Keratinocyte (primary cell): ENCODE data around the gene PNPLA7. TPM values are rescaled to one million over a fixed set of nuclear protein-coding genes. Genes with fewer than 3 reads are reported as not detected.

Experiments used
- DNase-seq: peaks from one replicate; pipeline ENCODE4 v3.0.0-alpha.2; 2011; ENCODE audit warnings: low read depth, missing footprints, low spot score
- FAIRE-seq: peaks from 2 replicates; lab custom pipeline; 2011; peaks lifted over from hg19 to GRCh38; lab: Jason Lieb, UNC
- H2AFZ ChIP-seq: 2 replicates; pipeline ENCODE4 v1.6.0; 2012; ENCODE audit warnings: low read length, control low read depth, inconsistent platforms; ENCODE audit not compliant: control insufficient read depth
- H3K27ac ChIP-seq: 2 replicates; pipeline ENCODE4 v1.5.1; 2011; ENCODE audit warnings: low read length; ENCODE audit not compliant: control insufficient read depth, insufficient read depth
- H3K27me3 ChIP-seq: 3 replicates; pipeline ENCODE4 v1.6.0; 2011; ENCODE audit warnings: low read length; ENCODE audit not compliant: control insufficient read depth, insufficient read depth; ENCODE audit errors: extremely low read depth
- H3K36me3 ChIP-seq, 2 experiments: 2 replicates in 1 of 2; 3 replicates in 1 of 2; pipeline ENCODE4 v1.5.1; 2011; ENCODE audit warnings: low read length in 2 of 2, mild to moderate bottlenecking in 1 of 2; ENCODE audit not compliant: control insufficient read depth in 2 of 2, insufficient read depth in 2 of 2; ENCODE audit errors: extremely low read depth in 1 of 2
- H3K4me1 ChIP-seq: 3 replicates; pipeline ENCODE4 v1.5.1; 2011; ENCODE audit warnings: low read length; ENCODE audit not compliant: control insufficient read depth, insufficient read depth; ENCODE audit errors: extremely low read depth
- H3K4me2 ChIP-seq: 3 replicates; pipeline ENCODE4 v1.6.0; 2011; ENCODE audit warnings: low read depth, low read length; ENCODE audit not compliant: control insufficient read depth, insufficient read depth; ENCODE audit errors: extremely low read depth
- H3K4me3 ChIP-seq, 3 experiments: fragments of 200-600 bp in 1 of 3; sonication (generic) in 1 of 3; 2 replicates in 2 of 3; 3 replicates in 1 of 3; pipeline ENCODE4 v1.5.1; 2011 to 2016; ENCODE audit warnings: low read length in 3 of 3, mild to moderate bottlenecking in 3 of 3, control low read depth in 2 of 3, inconsistent platforms in 1 of 3, low read depth in 1 of 3, mixed read lengths in 1 of 3, mixed run types in 1 of 3, moderate library complexity in 1 of 3; ENCODE audit not compliant: control insufficient read depth in 2 of 3, insufficient read depth in 2 of 3; ENCODE audit errors: extremely low read depth in 1 of 3
- H3K79me2 ChIP-seq: 2 replicates; pipeline ENCODE4 v1.6.0; 2012; ENCODE audit warnings: low read length; ENCODE audit not compliant: control insufficient read depth, insufficient read depth
- H3K9ac ChIP-seq: 3 replicates; pipeline ENCODE4 v1.6.0; 2011; ENCODE audit warnings: low read length; ENCODE audit not compliant: control insufficient read depth, insufficient read depth; ENCODE audit errors: extremely low read depth
- H3K9me1 ChIP-seq: 3 replicates; pipeline ENCODE4 v1.6.0; 2011; ENCODE audit warnings: low read length; ENCODE audit not compliant: control insufficient read depth, insufficient read depth; ENCODE audit errors: extremely low read depth
- H3K9me3 ChIP-seq: 2 replicates; pipeline ENCODE4 v1.5.1; 2012; ENCODE audit warnings: low read depth, low read length; ENCODE audit not compliant: control insufficient read depth
- H4K20me1 ChIP-seq: 3 replicates; pipeline ENCODE4 v1.6.0; 2011; ENCODE audit warnings: low read length; ENCODE audit not compliant: control insufficient read depth, insufficient read depth; ENCODE audit errors: extremely low read depth
- EZH2 ChIP-seq: IDR thresholded peaks from one replicate; pipeline ENCODE4 v1.6.1; 2012; ENCODE audit warnings: inconsistent platforms, mild to moderate bottlenecking, low read length, moderate library complexity
- dilution Hi-C: fragments of 300-500 bp; cut with MboI; formaldehyde crosslinking; loops from one replicate; pipeline ENCODE4 v1.7.0; 2020; ENCODE audit warnings: low sequenced_read_pairs; ENCODE audit not compliant: extremely low pct_ligation_motif_present
- polyA plus RNA-seq, 5 experiments: library from polyadenylated mRNA; depleted of rRNA in 3 of 5; stranded (reverse) in 3 of 5; stranded (forward) in 1 of 5; unstranded in 1 of 5; fragments of >200 nt; gene quantifications; 1 replicate in 1 of 5; 2 replicates in 3 of 5; 3 replicates in 1 of 5; pipeline versions ENCODE4 v1.2.1 to v1.2.3, GENCODE V29; 2011 to 2012; ENCODE audit warnings: missing spikeins in 2 of 5, low read depth in 1 of 5, low replicate concordance in 1 of 5
- TF ChIP-seq, protein P1 (sequence below), 3 experiments: IDR thresholded peaks in 1 of 3; conservative IDR thresholded peaks in 1 of 3; optimal IDR thresholded peaks in 1 of 3; 2 replicates in 2 of 3; 3 replicates in 1 of 3; pipeline versions ENCODE3 to v1.5.1; 2011; ENCODE audit warnings: low read length in 3 of 3, mild to moderate bottlenecking in 3 of 3, moderate library complexity in 2 of 3, control low read depth in 1 of 3, inconsistent platforms in 1 of 3; ENCODE audit not compliant: insufficient read depth in 2 of 3; ENCODE audit errors: extremely low read depth in 1 of 3

The PNPLA7 gene
- polyA plus RNA-seq, 1 donor (not counting 4 experiments of a cell fraction or from before 2014, with no cell fraction given): 0.34 TPM

DNA sequence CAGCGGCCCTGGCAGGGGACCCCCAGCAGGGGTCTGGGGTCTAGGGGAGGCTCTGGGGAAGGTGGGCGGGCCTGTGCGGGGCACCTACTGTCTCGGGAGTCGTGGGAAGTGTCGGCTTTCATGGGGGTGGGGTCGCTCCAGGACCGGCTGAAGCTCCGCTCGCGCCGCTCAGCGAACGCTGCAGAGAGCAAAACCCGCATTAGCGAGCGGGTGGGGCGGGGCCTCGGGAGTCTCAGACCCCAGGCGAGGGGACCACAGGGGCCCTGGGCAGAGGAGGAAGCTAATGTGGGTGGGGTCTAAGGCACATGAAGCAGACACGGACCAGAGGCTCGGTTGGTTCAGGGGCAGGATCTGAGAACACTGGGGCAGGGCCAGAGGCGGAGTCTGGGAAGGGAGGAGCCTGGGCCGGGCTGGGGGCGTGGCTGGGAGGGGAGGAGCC is 96.5 kb downstream of the PNPLA7 start:
- Histone ChIP-seq H3K4me2 (peak overlapping the region; percentile 76), H3K79me2 (peaks cover 7% of the 10 kb centered on the region), H3K36me3 (peaks cover 8 to 21% of the 10 kb centered on the region in 2 experiments), H3K4me1 (peaks cover 14% of the 10 kb centered on the region), H3K9me3 (no peaks in the 10 kb centered on the region), H4K20me1 (no peaks in the 10 kb centered on the region), H3K9ac (peak overlapping the region; percentile 37), H3K27me3 (no peaks in the 10 kb centered on the region), H3K9me1 (no peaks in the 10 kb centered on the region), H3K27ac (no peak overlapping the region), H2AFZ (peak overlapping the region; percentile 26), H3K4me3 (peak overlapping the region; percentile 29 to 58 (median 51))
- no peak for FAIRE-seq
- dilution Hi-C loops: no loop called here
- TF ChIP-seq, protein P1, sequence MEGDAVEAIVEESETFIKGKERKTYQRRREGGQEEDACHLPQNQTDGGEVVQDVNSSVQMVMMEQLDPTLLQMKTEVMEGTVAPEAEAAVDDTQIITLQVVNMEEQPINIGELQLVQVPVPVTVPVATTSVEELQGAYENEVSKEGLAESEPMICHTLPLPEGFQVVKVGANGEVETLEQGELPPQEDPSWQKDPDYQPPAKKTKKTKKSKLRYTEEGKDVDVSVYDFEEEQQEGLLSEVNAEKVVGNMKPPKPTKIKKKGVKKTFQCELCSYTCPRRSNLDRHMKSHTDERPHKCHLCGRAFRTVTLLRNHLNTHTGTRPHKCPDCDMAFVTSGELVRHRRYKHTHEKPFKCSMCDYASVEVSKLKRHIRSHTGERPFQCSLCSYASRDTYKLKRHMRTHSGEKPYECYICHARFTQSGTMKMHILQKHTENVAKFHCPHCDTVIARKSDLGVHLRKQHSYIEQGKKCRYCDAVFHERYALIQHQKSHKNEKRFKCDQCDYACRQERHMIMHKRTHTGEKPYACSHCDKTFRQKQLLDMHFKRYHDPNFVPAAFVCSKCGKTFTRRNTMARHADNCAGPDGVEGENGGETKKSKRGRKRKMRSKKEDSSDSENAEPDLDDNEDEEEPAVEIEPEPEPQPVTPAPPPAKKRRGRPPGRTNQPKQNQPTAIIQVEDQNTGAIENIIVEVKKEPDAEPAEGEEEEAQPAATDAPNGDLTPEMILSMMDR (optimal IDR thresholded peaks at IDR 0.05 in 1 of 3, IDR thresholded peaks at IDR 0.05 in 1 of 3, conservative IDR thresholded peaks at IDR 0.05 in 1 of 3; ENCODE audit: extremely low read depth in 1 of 3, insufficient read depth in 2 of 3, low read length in 3 of 3): no peak
- TF ChIP-seq EZH2: no peak
- DNase-seq: peak; percentile 52

DNA sequence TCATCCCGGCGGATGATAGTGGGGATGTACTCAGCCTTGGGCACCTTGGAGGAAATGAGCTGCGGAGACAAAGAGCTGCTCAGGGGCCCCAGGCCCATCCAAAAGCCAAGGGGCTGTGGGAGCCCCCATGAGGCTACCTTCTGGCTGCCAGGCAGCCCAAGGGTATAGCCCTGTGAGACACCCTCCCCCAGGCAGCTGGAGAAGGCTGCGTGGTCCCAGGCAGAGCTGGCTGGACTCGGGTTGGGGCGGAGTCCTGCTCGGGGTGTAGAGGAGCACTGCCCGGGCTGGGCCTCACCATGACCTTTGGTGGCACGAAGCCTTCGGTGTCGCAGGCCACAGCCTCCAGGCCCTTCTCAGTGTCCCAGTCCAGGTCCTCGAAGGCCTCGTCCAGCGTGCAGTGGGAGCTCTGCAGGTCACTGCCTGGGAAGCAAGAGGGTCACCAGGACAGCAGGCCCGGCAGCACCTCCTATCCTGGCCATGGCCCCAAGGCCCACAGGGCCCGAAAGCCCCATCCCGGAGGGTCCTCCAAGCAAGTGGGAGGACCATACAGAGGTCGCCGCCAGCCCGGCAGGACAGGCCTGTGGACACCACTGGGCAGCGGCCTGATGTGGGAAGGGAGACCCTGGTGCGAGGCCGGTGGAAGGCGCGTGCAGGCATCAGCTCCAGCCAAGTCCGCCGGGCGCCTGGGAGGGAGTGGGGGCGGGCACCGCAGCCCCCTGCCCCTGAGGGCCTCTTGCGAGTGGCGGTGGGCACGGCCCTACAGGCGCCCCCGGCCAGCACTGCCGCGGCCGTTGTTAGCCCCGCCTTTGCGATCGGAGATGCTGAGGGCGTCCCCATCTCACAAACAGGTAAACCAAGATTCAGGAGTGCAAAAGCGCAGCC is 97.2 kb downstream of the PNPLA7 start:
- H3K27ac ChIP-seq: no peak overlapping the region
- FAIRE-seq (no peak), DNase-seq (no peak)
- H2AFZ ChIP-seq: no peak overlapping the region
- no peak overlapping the region for H3K9ac ChIP-seq
- peak overlapping the region; percentile 76 for H3K4me2 ChIP-seq
- peaks cover 2% of the 10 kb centered on the region for H3K79me2 ChIP-seq
- no peaks in the 10 kb centered on the region for H3K9me3 ChIP-seq
- dilution Hi-C loops: no loop called here
- H3K9me1 ChIP-seq: no peaks in the 10 kb centered on the region
- TF ChIP-seq, protein P1 (optimal IDR thresholded peaks at IDR 0.05 in 1 of 3, IDR thresholded peaks at IDR 0.05 in 1 of 3, conservative IDR thresholded peaks at IDR 0.05 in 1 of 3; ENCODE audit: extremely low read depth in 1 of 3, insufficient read depth in 2 of 3, low read length in 3 of 3): no peak
- TF ChIP-seq EZH2: no peak
- peaks cover 8 to 21% of the 10 kb centered on the region in 2 experiments for H3K36me3 ChIP-seq
- no peaks in the 10 kb centered on the region for H4K20me1 ChIP-seq
- no peaks in the 10 kb centered on the region for H3K27me3 ChIP-seq
- H3K4me1 ChIP-seq: peaks cover 12% of the 10 kb centered on the region
- peak overlapping the region in 1 of 3 experiments; percentile 29 for H3K4me3 ChIP-seq
